CD4-positive, alpha-beta T cell (primary cell): ENCODE data around the gene SPECC1L. TPM values are rescaled to one million over a fixed set of nuclear protein-coding genes. Genes with fewer than 3 reads are reported as not detected.
A peak's percentile ranks its signal among the peaks of the same experiment; 100 is the strongest.
"Not testable (repeated sequence)": the region's sequence is repeated elsewhere in the genome, so short reads cannot be mapped to it uniquely, and the experiment has no call there.

ENCODE experiments used
- ATAC-seq: fragments of 200-7000 bp; cut with Tn5 transposase; one replicate; pipeline ENCODE4 v1.10.0; 2022; ENCODE audit warnings: mild to moderate bottlenecking; ENCODE audit not compliant: poor library complexity
- CTCF ChIA-PET: fragments of 350-600 bp; sonication (Branson Sonifier 250); formaldehyde crosslinking; loops from one replicate; lab custom pipeline; 2021; ENCODE audit warnings: antibody characterized with exemption, inconsistent platforms; lab: Charles Lee
- POLR2A ChIA-PET: fragments of 350-600 bp; sonication (Branson Sonifier 250); formaldehyde crosslinking; loops from one replicate; lab custom pipeline; 2021; ENCODE audit warnings: antibody characterized with exemption, inconsistent platforms; lab: Charles Lee
- DNase-seq, 14 experiments: peaks; one replicate each; pipeline ENCODE4 v3.0.0-alpha.2; 2013 to 2020; ENCODE audit warnings: mixed read lengths in 2 of 14
- H3K27ac ChIP-seq, 2 donors: one replicate each; pipeline versions ENCODE4 v1.5.1 to v1.7.0; 2013; ENCODE audit warnings: low read length in 2 of 2, low read depth in 1 of 2, mild to moderate bottlenecking in 1 of 2
- H3K27me3 ChIP-seq, 2 experiments: 1 replicate in 1 of 2; 2 replicates in 1 of 2; pipeline versions ENCODE4 v1.6.1 to v1.7.0; 2013; ENCODE audit warnings: low read length in 2 of 2, control low read depth in 1 of 2, mild to moderate bottlenecking in 1 of 2, moderate library complexity in 1 of 2; ENCODE audit not compliant: insufficient read depth in 2 of 2, control insufficient read depth in 1 of 2
- H3K36me3 ChIP-seq: one replicate; pipeline ENCODE4 v1.6.1; 2013; ENCODE audit warnings: low read length, control low read depth; ENCODE audit not compliant: insufficient read depth
- H3K4me1 ChIP-seq: one replicate; pipeline ENCODE4 v1.6.1; 2013; ENCODE audit warnings: low read length, control low read depth; ENCODE audit not compliant: insufficient read depth
- H3K4me3 ChIP-seq: one replicate; pipeline ENCODE4 v1.5.1; 2013; ENCODE audit warnings: mild to moderate bottlenecking, low read length, moderate library complexity
- H3K9me3 ChIP-seq, 2 experiments: 1 replicate in 1 of 2; 2 replicates in 1 of 2; pipeline versions ENCODE4 v1.6.1 to v1.7.0; 2013; ENCODE audit warnings: low read length in 2 of 2, mild to moderate bottlenecking in 2 of 2, control low read depth in 1 of 2, moderate library complexity in 1 of 2; ENCODE audit not compliant: control insufficient read depth in 1 of 2, insufficient read depth in 1 of 2
- H3K27ac Mint-ChIP-seq: one replicate; pipeline ENCODE4 v1.8.0; 2020; ENCODE audit warnings: mixed read lengths
- H3K27me3 Mint-ChIP-seq: one replicate; pipeline ENCODE4 v1.8.0; 2021; ENCODE audit warnings: mixed read lengths
- H3K36me3 Mint-ChIP-seq: one replicate; pipeline ENCODE4 v1.8.0; 2021; ENCODE audit warnings: low read depth, mixed read lengths
- H3K4me1 Mint-ChIP-seq: one replicate; pipeline ENCODE4 v1.8.0; 2021; ENCODE audit warnings: low read depth, mixed read lengths
- H3K4me3 Mint-ChIP-seq: one replicate; pipeline ENCODE4 v1.8.0; 2020; ENCODE audit warnings: mild to moderate bottlenecking, mixed read lengths
- H3K9me3 Mint-ChIP-seq: one replicate; pipeline ENCODE4 v1.8.0; 2020; ENCODE audit warnings: mixed read lengths
- CTCF ChIP-seq: fragments of 200-600 bp; IDR thresholded peaks from one replicate; pipeline ENCODE4 v1.8.0; 2022; ENCODE audit warnings: antibody characterized with exemption, mild to moderate bottlenecking
- intact Hi-C, 2 experiments: fragments of 100-400 bp; cut with DNase I in 1 of 2; cut with micrococcal nuclease in 1 of 2; formaldehyde crosslinking; loops; one replicate each; pipeline versions ENCODE4 v1.15.1 to v1.9.0; 2023 to 2025; cut with DNase I, micrococcal nuclease
- total RNA-seq, 174 experiments: library from RNA in 2 of 174; stranded (reverse) in 2 of 174; gene quantifications; one replicate each; pipeline ENCODE4 v1.2.3 and lab custom pipeline; 2021 to 2026

SPECC1L gene
- total RNA-seq, 2 experiments from 2014 or later = 27.5 to 31.8 TPM

GRCh38 chr22:24245584-24246561 lies 24.8 kb upstream of the SPECC1L start:
- H3K4me1 ChIP-seq = peaks cover 30% of the 10 kb centered on the region
- H3K36me3 ChIP-seq, H3K4me3 Mint-ChIP-seq, H3K27me3 Mint-ChIP-seq, H3K27ac Mint-ChIP-seq, H3K9me3 ChIP-seq, DNase-seq, H3K27ac ChIP-seq, H3K9me3 Mint-ChIP-seq, H3K4me3 ChIP-seq, CTCF ChIA-PET, H3K36me3 Mint-ChIP-seq, H3K27me3 ChIP-seq, ATAC-seq: not testable (repeated sequence)
- POLR2A ChIA-PET = interaction anchor here (0.6 kb wide), 1 partner anchor 1053 kb away, joined by 3 read pairs; no protein-coding TSS in a partner anchor
- intact Hi-C loops = loop anchor here (5.0 to 10.0 kb wide), 2 partner anchors 61 to 114 kb away; partner anchors contain the start of gene SUSD2 (in 1 of the 2)
- H3K4me1 Mint-ChIP-seq = peaks cover 29% of the 10 kb centered on the region

- intact Hi-C loops = loop anchor here (1.0 to 10.0 kb wide), 4 partner anchors 58 to 140 kb away; partner anchors contain the start of gene SUSD2 (in 1 of the 2)
- CTCF ChIA-PET = no interaction called here
- DNase-seq = no peak
- Mint-ChIP-seq H3K27ac (no peak overlapping the region), H3K27me3 (no peaks in the 10 kb centered on the region), H3K9me3 (no peaks in the 10 kb centered on the region), H3K36me3 (no peaks in the 10 kb centered on the region), H3K4me1 (peaks cover 23% of the 10 kb centered on the region), H3K4me3 (no peak overlapping the region)
- no peak for TF ChIP-seq CTCF
- POLR2A ChIA-PET = no interaction called here
- no peaks in the 10 kb centered on the region for H3K27me3 ChIP-seq
- H3K9me3 ChIP-seq = no peaks in the 10 kb centered on the region
- H3K4me1 ChIP-seq = peaks cover 29% of the 10 kb centered on the region
- ATAC-seq = no peak
- no peak overlapping the region for H3K4me3 ChIP-seq
- no peak overlapping the region for H3K27ac ChIP-seq
- no peaks in the 10 kb centered on the region for H3K36me3 ChIP-seq
These were observed 23.6 kb upstream of the SPECC1L start for GRCh38 chr22:24247011-24247507.

GRCh38 chr22:24247564-24248344 lies 22.9 kb upstream of the SPECC1L start:
- Histone ChIP-seq H3K9me3 (no peaks in the 10 kb centered on the region), H3K27me3 (no peaks in the 10 kb centered on the region), H3K4me1 (peaks cover 22% of the 10 kb centered on the region), H3K27ac (no peak overlapping the region), H3K4me3 (no peak overlapping the region), H3K36me3 (no peaks in the 10 kb centered on the region)
- H3K4me1 Mint-ChIP-seq = peaks cover 17% of the 10 kb centered on the region
- intact Hi-C loops = loop anchor here (1.0 to 10.0 kb wide), 4 partner anchors 58 to 140 kb away; partner anchors contain the start of gene SUSD2 (in 1 of the 2)
- DNase-seq (peak in 13 of 14 experiments; percentile 17 to 71 (median 43)), ATAC-seq (peak; percentile 55)
- CTCF ChIA-PET = no interaction called here
- no peaks in the 10 kb centered on the region for H3K27me3 Mint-ChIP-seq
- POLR2A ChIA-PET = no interaction called here
- H3K27ac Mint-ChIP-seq = no peak overlapping the region
- no peaks in the 10 kb centered on the region for H3K9me3 Mint-ChIP-seq
- no peaks in the 10 kb centered on the region for H3K36me3 Mint-ChIP-seq
- H3K4me3 Mint-ChIP-seq = no peak overlapping the region
- TF ChIP-seq CTCF = peak; percentile 41

- POLR2A ChIA-PET, H3K36me3 ChIP-seq, H3K27ac ChIP-seq, H3K36me3 Mint-ChIP-seq, H3K4me1 Mint-ChIP-seq, H3K9me3 Mint-ChIP-seq, H3K27me3 Mint-ChIP-seq, H3K27me3 ChIP-seq, H3K9me3 ChIP-seq, H3K4me3 Mint-ChIP-seq, H3K4me3 ChIP-seq, DNase-seq, CTCF ChIA-PET, H3K27ac Mint-ChIP-seq, ATAC-seq: not testable (repeated sequence)
- H3K4me1 ChIP-seq = peaks cover 13% of the 10 kb centered on the region
- intact Hi-C loops = loop anchor here (5.0 to 10.0 kb wide), 2 partner anchors 64 to 116 kb away; partner anchors contain the start of gene SUSD2 (in 1 of the 2)
These were observed 22.0 kb upstream of the SPECC1L start for GRCh38 chr22:24248611-24249010.

GRCh38 chr22:24249413-24249812 lies 21.2 kb upstream of the SPECC1L start:
- H3K27me3 Mint-ChIP-seq, H3K4me1 ChIP-seq, H3K36me3 ChIP-seq, CTCF ChIA-PET, DNase-seq, POLR2A ChIA-PET, H3K4me3 ChIP-seq, H3K27me3 ChIP-seq, H3K4me3 Mint-ChIP-seq, H3K4me1 Mint-ChIP-seq, ATAC-seq, H3K36me3 Mint-ChIP-seq, H3K27ac ChIP-seq, H3K9me3 ChIP-seq, H3K9me3 Mint-ChIP-seq, H3K27ac Mint-ChIP-seq: not testable (repeated sequence)
- intact Hi-C loops = loop anchor here (5.0 to 10.0 kb wide), 2 partner anchors 65 to 117 kb away; partner anchors contain the start of gene SUSD2 (in 1 of the 2)
